Testis (tissue), 2 donors: Measurements from ENCODE around the gene TBL1X.

Source experiments
- POLR2A ChIP-seq: fragments of 450-650 bp; IDR thresholded peaks from one replicate; pipeline ENCODE4 v1.6.1; 2017; ENCODE audit warnings: antibody characterized with exemption, mild to moderate bottlenecking, moderate library complexity
- TF ChIP-seq, protein P1 (sequence below), 3 experiments: fragments of 450-650 bp in 2 of 3; fragments of 200-600 bp in 1 of 3; sonication (generic) in 1 of 3; IDR thresholded peaks; one replicate each; pipeline ENCODE4 v1.5.1; 2016 to 2019; ENCODE audit warnings: antibody characterized with exemption in 3 of 3, mild to moderate bottlenecking in 2 of 3, moderate library complexity in 1 of 3

DNA sequence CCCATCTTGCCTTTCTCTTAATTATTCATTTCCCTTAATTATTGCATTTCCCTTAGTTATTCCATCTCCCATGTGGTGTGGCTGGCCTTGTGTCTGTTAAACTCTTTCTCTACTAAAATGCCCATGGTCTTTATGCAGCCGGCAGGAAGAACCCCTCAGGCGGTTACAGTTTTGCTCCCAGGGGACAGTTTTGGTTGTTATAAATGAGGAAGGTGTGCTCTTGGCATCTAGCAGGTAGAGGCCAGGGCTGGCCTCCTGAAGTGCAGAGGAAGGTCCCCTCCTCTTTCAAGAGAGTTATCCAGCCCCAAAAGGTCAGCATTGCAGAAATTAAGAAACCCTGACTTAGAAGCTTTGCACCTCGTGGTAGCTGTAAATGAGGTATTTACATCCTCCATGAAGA is 18.0 kb downstream of the TBL1X start:
- TF ChIP-seq, protein P1, sequence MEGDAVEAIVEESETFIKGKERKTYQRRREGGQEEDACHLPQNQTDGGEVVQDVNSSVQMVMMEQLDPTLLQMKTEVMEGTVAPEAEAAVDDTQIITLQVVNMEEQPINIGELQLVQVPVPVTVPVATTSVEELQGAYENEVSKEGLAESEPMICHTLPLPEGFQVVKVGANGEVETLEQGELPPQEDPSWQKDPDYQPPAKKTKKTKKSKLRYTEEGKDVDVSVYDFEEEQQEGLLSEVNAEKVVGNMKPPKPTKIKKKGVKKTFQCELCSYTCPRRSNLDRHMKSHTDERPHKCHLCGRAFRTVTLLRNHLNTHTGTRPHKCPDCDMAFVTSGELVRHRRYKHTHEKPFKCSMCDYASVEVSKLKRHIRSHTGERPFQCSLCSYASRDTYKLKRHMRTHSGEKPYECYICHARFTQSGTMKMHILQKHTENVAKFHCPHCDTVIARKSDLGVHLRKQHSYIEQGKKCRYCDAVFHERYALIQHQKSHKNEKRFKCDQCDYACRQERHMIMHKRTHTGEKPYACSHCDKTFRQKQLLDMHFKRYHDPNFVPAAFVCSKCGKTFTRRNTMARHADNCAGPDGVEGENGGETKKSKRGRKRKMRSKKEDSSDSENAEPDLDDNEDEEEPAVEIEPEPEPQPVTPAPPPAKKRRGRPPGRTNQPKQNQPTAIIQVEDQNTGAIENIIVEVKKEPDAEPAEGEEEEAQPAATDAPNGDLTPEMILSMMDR (IDR thresholded peaks at IDR 0.05), result no peak
- no peak for TF ChIP-seq POLR2A
